Stimulated activated CD4-positive, alpha-beta T cell treated with anti-CD3 and anti-CD28 coated beads, Interleukin-1b, Interleukin-23, amount 100 ng/mL, for 48 hours (primary cell): Measurements from ENCODE around the gene SLC39A9.
"Not testable (repeated sequence)": the region's sequence is repeated elsewhere in the genome, so short reads cannot be mapped to it uniquely, and the experiment has no call there.

ENCODE experiments used
- DNase-seq: peaks from one replicate; pipeline ENCODE4 v3.0.0-alpha.2; 2020

SLC39A9 gene

DNA sequence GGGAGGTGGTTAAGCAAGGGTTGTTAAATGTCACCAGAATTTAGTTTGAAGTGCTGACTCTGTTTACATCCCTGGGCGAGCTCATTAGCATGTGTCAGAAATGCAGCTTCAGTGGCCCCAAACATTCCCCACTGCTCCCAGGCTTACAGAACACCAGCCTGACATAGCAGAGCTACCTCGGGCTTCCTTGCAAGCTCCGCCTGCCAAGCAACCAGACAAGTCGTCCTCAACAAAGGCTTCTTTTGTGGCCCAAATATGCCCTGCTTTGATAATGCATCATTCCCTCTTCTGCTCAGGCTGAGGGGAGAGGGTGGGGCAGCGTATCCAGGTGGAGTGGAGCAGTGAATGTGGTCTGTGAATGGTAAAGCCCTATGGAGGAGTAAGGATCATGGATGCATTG is 28.4 kb upstream of the SLC39A9 start:
- DNase-seq: no peak

- no peak for DNase-seq
Observed at GRCh38 chr14:69372146-69372545, 26.3 kb upstream of the SLC39A9 start.

DNA sequence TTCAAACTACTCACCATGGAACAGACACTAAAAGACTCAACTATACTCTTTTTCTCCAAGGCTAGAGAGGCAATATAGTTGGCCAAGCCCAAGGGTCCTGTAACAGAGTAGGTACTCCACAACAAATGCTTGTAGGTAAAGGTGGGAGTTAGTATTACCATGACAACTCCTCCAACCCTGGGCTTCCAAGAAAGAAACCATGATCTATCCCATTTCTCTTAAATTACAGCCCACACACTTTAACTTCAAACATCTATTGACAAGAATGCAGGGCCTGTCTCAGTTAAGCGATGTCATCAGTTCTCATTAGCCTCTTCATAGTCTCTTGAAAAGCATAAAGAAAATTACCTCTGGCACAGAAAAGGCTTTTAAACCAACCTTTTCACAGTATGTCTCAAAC is 25.4 kb upstream of the SLC39A9 start:
- no peak for DNase-seq

DNA sequence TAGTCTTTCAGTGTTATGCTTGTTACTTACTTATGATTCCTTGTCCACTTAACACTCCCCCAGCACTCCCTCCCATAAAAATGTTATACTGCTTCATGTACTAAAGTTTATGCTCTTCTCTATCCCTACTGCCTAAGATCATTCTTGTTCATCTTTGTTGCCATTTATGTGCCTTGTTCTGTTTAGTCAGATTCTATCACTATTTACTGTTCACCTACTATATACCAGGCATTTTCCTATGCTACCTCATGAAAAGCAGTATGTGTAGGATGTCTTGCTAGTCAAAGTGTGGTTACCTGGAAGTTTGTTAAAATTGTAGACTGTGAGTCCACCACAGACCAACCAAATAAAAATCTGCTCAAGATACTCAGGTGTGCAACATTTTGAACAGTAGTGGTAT is 24.3 kb upstream of the SLC39A9 start:
- DNase-seq: no peak

- DNase-seq: no peak
Observed at GRCh38 chr14:69375182-69375581, 23.3 kb upstream of the SLC39A9 start.

DNA sequence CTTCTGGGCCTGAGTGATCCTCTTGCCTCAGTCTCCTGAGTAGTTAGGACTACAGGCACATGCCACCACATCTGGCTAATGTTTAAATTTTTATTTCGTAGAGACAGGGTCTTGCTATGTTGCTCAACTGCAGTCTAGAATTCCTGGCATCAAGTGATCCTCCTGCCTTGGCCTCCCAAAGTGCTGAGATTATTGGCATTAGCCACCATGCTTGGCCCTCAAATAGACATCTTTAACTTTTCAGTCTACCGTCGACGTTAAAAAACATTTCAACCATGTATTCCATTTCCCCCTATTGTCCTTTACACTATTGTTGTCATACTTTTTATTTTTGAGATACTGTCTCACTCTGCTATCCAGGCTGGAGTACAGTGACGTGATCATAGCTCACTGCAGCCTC is 22.8 kb upstream of the SLC39A9 start:
- no peak for DNase-seq

- DNase-seq: no peak
Observed at GRCh38 chr14:69376439-69376838, 22.1 kb upstream of the SLC39A9 start.

DNA sequence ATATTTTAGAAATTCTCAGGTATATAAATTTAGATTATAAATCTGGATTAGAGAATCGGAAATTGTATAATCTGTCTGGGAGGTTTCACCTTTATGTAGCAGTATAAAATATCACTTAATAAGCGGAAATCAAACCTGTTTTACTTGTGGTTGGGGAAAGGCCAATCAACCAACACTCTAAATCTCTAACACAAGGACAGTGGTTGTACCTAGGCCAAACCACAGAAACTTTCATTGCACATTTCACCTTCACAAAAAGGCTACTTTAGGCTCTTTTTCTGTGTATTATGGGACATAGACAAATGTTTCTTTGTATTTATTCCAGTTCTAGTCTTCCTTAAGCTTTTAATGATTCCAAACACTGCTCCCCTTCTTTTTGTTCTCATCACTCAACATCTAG is 20.2 kb upstream of the SLC39A9 start:
- DNase-seq: no peak

DNA sequence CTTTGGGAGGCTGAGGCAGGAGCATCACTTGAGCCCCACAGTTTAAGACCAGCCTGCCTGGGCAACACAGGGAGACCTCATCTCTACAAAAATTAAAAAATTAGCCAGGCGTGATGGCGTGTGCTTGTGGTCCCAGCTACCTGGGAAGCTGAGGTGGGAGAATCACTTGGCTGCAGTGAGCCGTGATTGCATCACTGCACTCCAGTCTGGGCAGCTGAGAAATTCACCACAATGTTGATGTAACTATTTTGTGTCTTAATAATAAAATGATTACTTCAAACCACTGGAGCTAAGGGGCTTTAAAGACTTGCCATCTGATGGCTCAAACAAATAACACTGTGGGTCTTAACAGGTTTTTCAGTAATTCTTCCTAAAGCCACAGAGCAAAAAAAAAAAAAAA is 11.2 kb upstream of the SLC39A9 start:
- no peak for DNase-seq

- not testable (repeated sequence) for DNase-seq
Observed at GRCh38 chr14:69391400-69391799, 7.1 kb upstream of the SLC39A9 start.

DNA sequence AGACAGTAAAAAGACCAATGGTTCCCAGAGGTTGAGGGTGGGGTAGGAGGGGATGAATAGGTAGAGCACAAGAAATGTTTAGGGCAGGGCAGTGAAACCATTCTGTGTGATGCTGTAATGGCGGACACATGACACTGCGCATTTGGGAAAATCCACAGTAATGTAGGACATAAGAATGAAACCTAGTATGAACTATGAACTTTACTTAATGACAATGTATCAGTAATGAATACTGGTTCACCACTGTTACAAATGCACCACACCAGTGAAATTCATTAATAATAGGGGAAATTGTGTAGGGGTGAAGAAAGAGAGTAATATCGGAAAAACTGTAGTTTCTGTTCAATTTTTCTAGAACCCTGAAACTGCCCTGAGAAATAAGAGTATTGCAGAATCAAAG is 6.0 kb upstream of the SLC39A9 start:
- no peak for DNase-seq

- no peak for DNase-seq
Observed at GRCh38 chr14:69395929-69396328, 2.6 kb upstream of the SLC39A9 start.

GRCh38 chr14:69398818-69399210 is 322 bp downstream of the SLC39A9 start:
- no peak for DNase-seq

DNA sequence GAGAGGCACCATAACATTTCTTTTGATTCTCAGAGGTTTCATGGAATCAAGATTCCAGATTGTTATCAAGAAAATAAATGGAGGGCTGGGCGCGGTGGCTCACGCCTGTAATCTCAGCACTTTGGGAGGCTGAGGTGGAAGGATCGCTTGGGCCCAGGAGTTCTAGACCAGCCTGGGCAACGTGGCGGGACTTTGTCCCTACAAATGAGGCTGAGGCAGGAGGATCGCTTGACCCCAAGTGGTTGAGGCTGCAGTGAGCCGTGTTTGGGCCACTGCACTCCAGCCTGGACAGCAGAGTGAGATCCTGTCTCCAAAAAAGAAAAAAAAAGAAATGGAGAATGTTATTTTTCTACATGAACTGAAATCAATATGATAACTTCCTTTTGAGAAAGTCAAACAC is 1.3 kb downstream of the SLC39A9 start:
- DNase-seq: no peak

DNA sequence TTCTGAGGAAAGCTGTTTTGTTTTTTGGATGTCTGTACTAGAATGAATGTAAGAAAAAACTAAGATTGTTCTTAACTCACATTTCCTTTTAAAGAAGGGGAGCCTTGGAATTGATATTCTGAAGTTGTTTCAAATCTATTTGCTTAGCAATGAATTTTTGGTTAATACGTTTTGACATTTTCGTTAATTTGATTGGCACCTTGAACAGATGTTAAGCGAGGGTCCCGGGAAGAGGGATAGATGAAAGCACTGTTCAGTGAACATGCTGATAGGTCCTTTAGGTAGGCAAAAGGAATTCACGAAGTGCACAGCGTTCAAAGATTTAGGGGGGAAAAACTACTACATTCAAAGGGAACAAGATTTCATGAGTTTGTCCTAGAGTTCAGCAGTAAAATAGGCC is 1.7 kb downstream of the SLC39A9 start:
- no peak for DNase-seq

DNA sequence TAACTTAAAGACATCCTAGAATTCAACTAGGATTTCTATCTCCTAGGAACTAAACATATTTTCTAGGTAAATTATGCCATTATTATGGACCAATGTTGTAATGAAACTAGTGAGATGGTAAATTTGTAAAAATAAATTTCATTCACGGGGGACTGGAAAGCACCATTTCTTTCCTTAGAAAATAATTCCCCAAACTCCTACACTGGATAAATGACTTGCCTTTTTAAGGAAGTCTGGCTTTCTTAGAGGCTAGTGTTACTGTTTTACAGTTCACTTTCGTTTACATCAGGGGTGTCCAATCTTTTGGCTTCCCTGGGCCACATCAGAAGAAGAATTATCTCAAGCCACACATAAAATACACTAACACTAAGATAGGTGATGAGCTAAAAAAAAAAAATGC is 3.3 kb downstream of the SLC39A9 start:
- no peak for DNase-seq

DNA sequence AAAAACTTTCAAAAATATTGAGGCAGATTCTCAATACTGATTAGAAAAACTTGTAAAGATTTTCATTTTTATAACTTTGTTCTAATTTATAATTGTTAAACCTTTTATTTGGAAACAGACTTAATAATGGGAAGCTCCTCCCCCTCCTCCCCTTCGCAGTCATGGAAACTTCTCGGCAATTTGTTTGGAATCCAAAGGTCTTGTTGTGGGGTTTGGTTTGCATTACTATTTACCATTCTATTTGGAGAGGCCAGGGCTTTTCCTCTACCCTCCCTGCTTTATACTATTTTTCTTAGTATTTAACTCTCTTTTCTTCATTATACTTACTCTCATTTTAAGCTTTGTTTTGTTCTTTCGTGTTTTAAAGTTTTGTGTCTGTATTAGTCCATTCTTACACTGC is 6.0 kb downstream of the SLC39A9 start:
- no peak for DNase-seq

GRCh38 chr14:69404883-69405282 is 6.4 kb downstream of the SLC39A9 start:
- DNase-seq: no peak

GRCh38 chr14:69405762-69406161 is 7.3 kb downstream of the SLC39A9 start:
- no peak for DNase-seq

GRCh38 chr14:69408331-69408960 is 10.0 kb downstream of the SLC39A9 start:
- no peak for DNase-seq

- no peak for DNase-seq
Observed at GRCh38 chr14:69413483-69413882, 15.0 kb downstream of the SLC39A9 start.

GRCh38 chr14:69416087-69416486 is 17.6 kb downstream of the SLC39A9 start:
- DNase-seq: not testable (repeated sequence)

GRCh38 chr14:69423279-69423678 is 24.8 kb downstream of the SLC39A9 start:
- DNase-seq: no peak

DNA sequence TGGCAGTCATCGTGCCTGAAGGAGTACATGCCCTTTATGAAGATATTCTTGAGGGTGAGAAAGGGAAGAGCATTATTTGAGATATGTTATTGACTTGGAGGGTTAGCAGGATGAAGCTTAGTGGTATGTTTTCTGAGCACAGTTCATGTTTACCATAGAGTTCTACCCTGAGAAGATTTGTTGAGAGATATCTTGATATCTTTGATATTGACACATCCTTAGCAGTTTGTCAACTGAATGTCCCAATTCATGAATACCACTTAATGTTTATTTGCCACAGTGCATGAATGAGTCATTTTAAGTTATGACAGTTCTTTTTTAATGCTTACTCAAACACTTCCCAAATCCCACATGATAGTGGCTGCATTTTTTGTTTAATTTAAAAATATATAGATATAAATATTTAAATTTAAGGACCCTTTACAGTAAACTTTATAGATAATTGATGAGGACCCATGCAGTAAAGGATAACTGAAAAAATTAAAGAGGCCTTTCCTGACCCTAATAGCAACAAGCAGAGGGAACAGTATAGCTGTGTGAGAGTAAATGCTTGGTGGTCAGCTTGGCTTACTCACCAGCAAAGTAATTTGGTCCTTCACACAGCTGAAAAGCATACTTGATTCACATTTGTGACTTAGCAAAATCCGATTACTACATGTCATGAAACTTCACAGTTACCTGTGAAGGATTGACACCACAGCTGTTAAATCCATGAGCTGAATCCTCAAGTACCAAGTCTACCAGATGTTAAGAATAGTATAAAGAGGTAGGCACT is 25.8 kb downstream of the SLC39A9 start:
- DNase-seq: no peak

GRCh38 chr14:69427596-69427995 is 29.1 kb downstream of the SLC39A9 start:
- no peak for DNase-seq
